NCI-H748 (cell line): ENCODE measurements around the gene PLXNA2.

Source experiments
- DNase-seq: peaks from one replicate; lab custom pipeline; 2025; ENCODE audit not compliant: unreplicated experiment; lab: John Stamatoyannopoulos, UW

The PLXNA2 gene

DNA sequence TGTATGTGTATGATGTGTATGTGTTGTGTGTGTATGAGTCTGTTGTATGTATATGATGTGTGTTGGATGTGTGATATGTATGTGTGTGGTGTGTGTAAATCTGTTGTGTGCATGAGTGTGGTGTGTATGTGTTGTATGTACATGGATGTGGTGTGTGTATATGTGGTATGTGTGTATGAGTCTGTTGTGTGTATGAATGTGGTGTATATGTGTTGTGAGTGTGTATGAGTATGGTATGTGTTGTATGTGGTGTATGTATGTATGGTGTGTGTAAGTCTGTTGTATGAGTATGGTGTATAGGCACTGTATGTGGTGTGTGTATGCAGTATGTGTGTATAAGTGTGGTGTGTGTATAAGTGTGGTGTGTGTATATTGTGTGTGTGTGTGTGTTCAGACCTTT lies 95.0 kb downstream of the PLXNA2 start:
- no peak for DNase-seq

DNA sequence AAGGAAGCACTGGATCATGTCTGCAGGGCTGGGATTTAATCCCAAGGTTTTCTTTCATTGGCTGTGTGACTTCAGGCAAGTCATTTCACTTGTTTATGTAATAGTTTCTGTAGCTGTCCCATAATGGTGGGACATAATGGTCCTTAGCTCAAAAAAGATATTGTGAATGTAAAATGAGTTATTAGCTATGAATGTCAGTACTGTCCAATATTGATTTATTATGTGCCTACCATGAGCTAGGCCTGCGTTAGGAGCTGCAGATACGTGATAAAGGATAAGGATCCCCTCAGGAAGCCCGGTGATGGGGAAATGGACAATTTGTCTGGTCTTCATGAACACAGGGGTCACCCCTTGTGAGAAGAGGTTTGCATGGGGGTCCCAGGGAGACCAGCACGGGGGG lies 95.8 kb downstream of the PLXNA2 start:
- no peak for DNase-seq

DNA sequence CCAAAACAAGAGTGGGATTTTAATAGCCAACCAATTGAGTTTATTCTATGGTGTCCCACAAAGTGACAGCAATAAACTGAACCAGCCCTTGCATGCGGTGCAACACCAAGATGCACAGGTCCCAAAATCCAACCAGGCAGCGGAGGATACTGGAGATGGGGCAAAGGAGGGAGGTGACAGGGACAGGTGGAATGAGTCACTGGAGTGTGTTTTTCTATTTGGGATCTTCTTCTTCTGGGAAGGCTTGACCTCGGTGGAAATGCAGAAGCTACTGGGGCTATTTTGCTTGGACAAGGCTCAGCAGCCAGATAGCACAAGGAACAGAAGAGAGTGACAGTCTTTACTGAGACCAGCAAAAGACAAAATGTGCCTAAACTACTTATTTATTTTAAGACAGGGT lies 97.5 kb downstream of the PLXNA2 start:
- DNase-seq, result no peak

DNA sequence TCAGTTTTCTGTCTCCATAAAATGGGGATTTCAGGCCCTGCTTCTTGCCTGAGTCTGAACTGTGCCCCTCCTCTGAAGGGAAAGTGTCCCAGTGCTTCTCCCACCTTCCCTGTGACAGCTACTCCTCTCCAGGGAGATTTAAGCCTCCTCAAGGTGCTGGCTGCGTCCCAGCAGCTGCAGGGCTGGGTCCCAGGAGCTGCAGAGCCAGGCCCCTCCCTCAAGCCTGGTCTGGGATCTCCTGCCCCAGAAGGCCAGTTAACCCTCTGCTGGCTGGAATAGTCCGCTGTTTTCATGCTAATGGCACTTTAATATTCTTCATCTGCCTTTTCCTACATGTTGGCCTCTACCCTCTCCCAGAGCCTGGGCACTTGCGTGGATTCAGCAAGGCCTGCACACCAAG lies 99.0 kb downstream of the PLXNA2 start:
- no peak for DNase-seq

DNA sequence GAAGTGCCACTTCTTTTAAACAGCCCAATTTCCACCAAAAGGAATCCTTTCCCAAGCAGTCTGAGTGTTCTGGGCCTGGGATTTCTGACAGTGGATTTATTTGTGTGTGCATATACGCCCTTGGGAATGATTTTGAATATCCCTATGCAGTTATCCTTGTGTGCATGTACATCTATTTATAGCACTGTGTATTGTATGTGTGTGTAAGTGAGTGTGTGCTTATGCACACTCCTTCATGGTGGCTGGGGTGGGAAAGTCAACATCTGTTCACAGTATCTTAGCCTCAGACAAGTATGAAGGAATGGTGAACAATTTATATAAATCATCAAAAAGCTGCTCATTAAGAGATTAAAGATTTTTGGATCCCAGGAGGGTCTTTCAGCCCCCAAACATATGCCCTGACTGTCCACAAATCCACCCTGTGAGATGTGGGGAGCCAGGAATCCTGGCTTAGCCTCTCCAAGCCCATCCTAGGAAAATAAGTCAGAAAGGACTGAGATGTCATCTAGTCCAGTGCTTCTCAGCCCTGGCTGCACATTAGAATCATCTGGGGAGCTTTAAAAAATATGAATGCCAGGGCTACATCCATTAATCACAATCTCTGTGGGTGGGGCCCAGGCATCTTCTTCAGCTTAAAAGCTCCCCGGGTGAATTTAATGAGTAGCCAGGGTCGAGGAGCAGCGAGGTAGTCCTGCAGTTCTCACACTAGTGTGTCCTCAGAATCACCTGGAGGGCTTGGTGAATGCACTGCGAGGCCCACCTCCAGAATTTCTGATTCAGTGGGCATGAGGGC lies 101.4 kb downstream of the PLXNA2 start:
- DNase-seq, result no peak

DNA sequence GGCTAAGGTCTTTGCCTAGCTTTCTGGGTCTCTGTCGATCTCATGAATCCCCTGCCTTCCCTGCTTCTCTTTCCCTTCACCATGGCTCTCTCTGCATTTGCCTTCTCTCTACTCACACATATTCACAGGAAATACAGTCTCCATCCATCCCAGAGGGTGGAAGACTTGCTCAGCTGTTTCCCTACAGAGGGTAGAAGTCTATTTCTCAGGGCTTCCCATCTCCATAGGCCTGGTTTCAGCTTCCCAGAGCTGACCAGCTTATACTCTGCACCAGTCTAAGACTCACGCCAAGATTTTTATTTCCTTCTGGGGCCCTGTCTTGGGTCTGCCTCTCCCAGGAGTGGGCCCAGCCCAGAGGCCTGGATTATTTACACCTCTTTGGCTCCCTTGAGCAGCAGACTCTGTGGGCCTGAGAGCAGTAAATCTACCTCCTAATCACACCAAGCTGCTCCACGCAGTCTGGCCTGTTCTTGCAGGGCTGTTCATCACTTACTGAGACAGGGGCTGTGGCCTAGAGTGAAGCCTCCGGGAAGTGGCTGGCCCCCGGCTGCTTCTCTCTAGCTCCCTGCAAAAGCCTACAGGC lies 102.5 kb downstream of the PLXNA2 start:
- DNase-seq, result no peak

DNA sequence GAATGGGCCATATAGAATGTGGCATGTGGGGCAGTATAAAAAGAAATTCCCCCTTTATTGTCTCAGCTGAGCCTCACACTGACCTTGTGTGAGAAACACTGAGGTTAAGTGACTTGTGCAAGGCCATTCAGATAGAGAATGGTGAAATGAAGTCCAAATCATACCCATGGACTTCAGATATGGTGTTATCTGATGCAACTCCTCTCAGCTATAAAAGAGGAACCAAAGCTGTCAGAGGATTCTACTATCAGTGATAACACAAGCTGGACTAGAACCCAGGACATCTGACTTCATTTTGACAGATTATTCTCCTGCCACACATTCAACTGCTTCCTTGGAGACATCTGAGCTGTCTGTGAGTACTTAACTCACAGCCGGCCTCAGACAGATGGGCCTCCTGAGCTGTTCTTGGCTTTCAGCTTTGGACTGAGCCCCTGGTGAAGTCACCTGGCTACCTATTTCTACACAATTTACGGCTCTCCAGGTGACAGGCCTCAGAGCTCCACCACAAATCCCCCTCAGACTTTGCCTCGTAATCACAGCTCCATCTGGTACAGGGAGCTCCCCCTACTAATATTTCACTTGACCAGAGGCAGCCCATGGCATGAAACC lies 104.6 kb downstream of the PLXNA2 start:
- DNase-seq, result no peak

DNA sequence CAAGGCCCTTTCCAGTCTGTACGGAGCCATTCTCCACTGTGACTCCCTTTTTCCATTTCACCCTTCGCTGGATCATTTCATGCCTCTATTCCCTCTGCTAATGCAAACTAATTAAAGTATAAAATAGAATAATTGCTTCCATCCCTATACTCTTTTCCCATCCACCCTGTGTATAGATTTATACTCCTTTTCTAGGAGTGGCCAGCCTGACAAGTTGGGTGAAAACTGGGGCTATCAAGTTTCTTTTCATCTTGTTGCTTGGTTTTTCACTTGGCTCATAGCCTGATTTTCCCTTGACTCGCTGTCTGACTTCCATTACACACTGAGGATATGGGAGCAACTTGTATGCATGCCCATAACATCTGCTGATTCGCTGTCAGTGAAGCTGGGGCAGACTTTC lies 107.0 kb downstream of the PLXNA2 start:
- peak; percentile 30 for DNase-seq

DNA sequence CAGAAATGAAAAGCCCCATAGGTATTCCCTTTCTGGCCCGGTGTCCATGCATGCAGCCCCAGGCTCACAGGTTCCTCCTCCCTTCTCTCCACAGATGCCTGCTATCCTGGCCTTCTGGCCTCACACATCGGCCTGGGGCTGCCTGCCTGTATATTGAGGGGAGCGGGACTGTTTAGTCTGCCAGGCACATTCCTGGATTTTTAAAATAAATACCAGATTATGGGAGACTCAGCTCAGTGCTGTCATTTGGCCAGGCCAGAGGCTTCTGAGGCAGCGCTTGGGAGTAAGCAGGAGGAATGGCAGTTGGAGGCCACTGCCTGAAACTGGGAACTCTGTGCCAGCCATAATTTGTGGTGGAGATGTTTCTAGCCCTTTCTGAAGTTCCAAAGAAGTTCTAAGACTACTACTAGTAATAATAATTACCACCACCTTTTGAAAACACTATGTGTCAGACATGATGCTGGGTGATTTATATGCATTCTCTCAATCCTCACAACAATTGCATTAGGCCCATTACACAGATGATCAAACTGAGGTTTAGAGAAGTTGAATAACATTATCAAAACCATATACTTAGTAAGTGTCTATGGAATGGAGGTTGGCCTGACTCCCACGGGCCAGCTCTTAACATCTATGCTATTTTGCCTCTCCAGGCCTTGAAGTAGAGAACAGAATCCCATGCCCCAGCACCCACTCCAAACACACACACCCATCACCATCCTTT lies 107.6 kb downstream of the PLXNA2 start:
- DNase-seq, result no peak

DNA sequence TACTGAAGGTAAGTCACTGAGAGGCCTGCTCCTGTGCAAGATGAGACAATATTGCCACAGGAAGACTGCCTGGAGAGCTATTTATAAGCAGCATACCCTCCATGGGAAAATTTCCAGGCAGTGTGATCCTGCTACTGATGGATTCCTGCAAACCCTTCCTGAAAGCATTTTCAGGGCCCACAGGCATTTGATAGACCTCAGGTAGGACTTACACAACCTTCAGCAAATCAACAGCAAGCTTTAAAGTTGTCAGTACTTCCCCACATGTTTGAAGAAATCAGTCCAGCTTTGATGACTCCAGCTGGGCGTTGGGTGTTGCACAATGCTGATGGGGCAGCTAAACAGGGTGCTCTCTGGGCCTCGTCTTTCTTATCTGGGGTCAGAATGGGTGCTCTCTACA lies 108.8 kb downstream of the PLXNA2 start:
- no peak for DNase-seq

DNA sequence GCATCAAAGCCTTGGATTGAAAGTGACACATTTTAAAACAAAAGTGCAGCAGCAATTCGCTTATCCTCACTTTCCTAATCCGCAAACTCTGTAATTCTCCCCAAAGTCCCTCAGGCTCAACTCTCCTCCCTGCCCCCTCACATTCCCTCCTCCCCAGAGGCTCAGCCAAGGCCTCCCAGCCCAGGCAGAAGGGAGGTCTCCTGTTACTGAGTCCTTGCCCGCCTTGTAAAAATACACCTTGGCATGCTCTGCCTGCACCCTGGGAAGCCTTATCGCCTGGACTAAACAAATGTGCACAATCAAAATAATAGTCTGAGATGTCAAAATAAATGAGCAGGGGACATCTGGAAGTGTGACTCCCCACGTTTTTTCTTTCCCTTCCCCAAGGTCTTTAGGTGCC lies 109.7 kb downstream of the PLXNA2 start:
- DNase-seq, result no peak

DNA sequence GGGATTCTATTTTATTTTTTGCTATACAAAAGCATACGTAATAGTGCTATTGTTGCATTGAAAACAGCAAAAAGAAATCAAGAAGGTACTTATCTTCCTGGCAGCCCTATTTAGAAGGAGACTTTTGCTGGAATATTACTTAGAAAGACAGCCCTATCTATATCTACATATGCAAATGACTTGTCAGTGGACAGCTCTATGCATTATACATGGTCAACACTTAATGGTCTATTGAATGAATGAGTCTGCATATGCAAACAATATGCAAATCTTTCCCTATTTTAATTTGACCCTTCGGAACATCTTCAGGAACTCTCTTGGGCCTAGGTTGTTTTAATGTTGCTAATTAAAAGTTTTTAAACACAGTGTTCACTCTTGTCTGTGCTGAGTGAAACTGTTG lies 110.8 kb downstream of the PLXNA2 start:
- DNase-seq, result no peak

DNA sequence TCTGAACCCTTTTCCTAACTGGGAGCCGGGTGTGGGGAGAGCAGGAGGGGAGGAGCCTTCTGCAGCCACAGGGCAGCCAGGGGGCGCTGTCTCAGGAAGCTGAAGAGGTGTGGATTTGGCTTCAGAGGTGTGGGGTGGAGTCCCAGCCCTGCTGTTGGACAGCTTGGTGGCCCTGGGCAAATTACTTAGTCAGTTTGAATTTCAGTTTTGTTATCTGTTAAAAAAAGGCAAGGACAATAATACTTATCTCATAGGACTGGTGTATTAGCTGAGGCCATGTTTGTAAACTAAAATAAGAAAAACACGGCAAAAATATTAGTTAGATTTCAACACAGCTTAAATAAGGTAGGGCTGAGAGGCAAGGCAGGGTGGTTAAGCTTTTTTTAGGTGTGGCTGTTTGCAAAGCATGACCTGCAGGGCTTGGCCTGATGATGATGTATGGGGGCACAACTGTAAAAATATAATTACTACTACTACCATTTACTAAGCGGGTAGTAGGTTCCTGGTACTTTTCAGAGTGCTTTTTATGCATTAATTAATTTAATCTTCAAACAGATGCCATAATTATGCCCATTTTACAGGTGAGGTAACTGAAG lies 111.8 kb downstream of the PLXNA2 start:
- peak; percentile 75 for DNase-seq

DNA sequence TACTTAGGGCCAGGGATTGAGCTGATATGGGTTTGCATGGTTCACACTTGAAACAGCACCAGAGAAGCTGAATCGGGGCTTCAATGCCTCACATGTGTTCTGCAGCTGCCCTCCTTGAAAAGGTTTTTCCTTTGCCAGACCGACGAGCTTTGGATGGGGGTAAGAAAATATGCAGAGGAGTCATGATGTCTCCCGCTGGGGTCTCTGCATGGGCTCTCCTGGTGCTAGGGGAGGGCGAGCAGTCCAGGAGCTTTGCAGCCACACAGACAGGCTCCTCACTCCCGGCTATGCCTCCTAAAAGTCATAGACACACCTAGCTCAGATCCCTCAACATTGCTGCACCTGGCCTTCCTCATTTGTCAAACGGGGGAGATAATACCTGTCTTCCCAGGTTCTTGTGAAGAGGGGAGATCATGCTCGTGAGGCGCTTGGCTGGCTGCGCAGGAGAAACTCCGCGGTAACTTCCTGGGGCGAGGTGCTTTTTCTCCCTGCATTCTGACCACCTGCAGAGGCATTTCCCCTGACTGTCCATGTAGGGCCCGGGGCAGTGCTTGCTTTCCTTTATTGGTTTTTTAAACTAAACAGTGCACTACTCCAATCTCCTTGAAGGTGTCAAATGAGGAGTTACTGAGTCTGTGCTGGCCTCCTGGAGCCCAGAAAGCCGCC lies 112.4 kb downstream of the PLXNA2 start:
- DNase-seq, result peak; percentile 25

DNA sequence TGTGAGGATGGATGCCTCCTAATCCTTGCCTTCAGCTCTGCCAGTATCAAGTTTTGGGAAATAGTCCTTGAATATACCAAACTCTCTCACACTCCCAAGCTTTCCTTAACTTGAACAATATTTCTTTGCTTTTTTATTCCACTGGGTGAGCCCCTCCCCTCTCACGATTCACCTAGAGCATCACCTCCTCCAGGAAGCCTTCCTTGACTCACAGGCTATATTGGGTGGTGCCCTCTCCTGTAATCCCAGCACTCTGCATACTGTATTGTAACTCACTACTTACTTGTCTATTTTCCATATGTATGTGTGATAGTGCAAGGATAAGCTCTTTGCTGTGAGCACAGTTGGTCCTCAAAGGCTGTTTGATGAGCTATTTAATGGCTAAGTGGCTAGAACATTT lies 114.7 kb downstream of the PLXNA2 start:
- no peak for DNase-seq

DNA sequence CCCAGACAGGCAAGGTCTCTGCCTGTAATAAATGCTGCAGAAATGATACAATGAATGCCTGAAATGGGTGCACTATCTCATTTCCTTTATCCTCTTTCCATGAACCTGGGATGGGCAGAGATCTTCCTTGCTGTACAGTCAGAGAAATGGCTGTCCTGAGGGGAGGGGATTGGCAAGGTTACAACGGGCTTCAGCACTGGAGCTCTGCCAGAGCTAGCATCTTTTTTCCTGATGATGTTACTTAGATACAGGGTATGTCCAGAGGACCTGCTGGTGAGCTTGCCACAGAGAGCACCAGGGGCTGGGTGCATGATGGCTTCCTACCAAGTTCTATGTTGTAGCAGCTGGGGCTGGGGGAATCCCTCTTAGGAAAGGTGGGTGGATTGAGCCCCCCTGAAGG lies 115.1 kb downstream of the PLXNA2 start:
- no peak for DNase-seq

DNA sequence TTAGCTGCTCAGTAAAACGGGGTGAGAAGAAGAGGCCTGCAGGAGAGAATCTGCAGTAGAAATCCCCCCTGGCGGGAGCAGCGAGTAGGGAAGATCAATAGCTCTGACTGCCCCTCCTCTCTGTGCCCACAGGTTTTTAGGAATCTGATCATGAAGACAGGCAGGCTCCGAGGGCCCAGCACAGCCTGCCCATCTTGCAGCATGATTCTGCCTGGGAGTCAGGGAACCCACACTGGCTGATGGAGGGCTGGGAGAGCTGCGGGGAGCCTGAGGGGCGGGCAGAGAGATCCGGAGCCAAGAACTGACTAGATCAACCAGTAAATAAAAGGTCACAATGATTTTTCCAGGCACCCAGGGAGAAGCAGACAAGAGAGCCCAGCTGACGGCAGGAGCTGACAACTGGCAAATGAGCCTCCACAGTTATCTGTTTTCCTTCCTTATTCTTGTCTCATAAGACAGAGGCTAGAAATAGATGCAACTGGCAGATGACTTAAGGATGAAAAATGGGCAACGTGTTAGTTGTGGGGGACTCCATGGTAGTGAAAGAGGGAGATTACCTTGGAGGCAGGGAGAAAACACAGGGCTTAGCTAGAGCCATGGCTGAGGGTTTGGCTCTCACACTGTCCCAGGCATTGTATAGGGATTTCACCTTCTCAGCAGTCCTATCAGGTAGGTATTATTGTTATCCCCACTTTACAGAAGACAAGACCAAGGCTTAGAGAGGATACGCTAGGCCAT lies 116.2 kb downstream of the PLXNA2 start:
- no peak for DNase-seq

DNA sequence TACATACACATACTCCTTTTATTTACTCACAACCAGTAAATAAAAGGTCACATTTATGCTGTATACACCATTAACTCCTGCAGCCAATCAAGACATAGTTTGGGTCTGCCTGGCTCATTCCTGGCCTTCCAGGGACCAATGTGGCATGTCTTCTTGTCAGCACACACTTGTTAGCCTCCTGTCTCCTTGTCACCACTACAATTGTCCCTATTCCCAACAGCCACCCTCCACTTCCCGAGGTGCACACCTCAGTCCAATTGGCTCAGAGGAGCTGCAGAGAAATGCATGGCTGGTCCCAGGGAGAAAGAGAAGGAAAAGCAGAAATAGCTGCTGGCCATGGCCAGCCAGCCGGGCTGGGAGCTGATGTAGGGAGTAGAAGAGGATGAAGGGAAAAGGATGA lies 116.9 kb downstream of the PLXNA2 start:
- DNase-seq, result no peak

DNA sequence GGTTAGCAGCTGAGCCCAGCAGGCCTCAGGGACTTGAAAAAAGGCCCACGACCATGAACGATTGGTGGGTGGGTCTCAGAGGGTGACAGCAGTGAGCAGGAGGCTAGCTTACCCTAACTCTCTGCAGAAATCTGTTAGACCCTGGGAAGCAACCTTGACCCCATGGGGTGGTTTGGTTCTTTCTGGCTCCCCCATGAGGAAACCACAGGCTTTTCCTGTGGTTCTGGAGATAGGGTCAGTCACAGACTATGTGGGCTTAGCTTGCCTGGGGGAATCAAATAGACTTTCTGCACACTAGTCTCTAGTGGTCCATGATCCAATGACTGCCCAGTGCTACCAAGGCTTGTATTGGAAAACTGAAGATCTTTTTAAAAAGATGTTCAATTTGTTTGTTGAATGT lies 118.1 kb downstream of the PLXNA2 start:
- no peak for DNase-seq

DNA sequence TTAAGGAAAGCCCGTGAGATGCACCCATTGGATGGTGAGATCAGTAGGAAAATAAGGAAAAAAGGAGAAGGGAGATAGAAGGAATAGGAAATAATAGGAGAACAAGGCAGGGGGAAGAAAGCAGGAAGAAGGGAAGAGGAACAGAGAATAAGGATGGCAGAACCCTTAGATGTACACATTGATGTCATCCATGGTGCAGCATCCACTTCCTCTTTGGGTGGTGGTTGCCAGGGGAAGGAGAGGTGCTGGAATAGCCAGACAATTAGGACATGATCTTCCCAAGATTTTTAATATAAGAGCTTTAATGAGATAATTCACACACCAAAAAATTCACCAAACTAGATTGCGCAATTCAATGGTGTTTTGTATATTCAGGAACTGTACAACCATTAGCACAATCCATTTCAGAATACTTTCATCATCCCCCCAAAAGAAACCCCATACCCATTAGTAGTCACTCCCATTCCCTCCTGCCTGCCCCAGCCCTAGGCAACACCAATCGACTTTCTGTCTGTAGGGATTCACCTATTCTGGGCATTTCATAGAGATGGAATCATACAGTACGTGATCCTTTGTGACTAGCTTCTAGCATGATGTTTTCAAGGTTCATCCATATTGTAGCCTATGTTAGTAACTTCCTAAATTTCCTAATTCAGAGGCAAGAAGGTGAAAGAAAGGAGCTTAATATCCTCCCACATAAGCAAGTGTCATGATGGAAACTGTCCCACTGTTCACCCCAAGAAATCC lies 121.4 kb downstream of the PLXNA2 start:
- no peak for DNase-seq
